Mesenchymal stem cell (in vitro differentiated cells and primary cell): Measurements from ENCODE around the gene ASB10.

Source experiments
- DNase-seq: peaks from one replicate; pipeline ENCODE4 v3.0.0-alpha.2; 2013
- H2AFZ ChIP-seq: one replicate; pipeline ENCODE4 v1.6.1; 2013; ENCODE audit warnings: low read depth, mild to moderate bottlenecking, control low read depth, inconsistent platforms, low read length, moderate library complexity
- H2AK5ac ChIP-seq: 2 replicates; pipeline ENCODE4 v1.6.1; 2013; ENCODE audit warnings: low read length, moderate library complexity, mild to moderate bottlenecking, inconsistent platforms; ENCODE audit not compliant: severe bottlenecking
- H2BK120ac ChIP-seq: one replicate; pipeline ENCODE4 v1.6.1; 2013; ENCODE audit warnings: low read depth, mild to moderate bottlenecking, inconsistent platforms, low read length, moderate library complexity
- H2BK12ac ChIP-seq, 2 experiments: one replicate each; pipeline ENCODE4 v1.6.1; 2013; ENCODE audit warnings: inconsistent platforms in 2 of 2, low read length in 2 of 2, mild to moderate bottlenecking in 2 of 2, moderate library complexity in 2 of 2, control low read depth in 1 of 2
- H2BK15ac ChIP-seq: one replicate; pipeline ENCODE4 v1.6.1; 2013; ENCODE audit warnings: mild to moderate bottlenecking, low read depth, inconsistent platforms; ENCODE audit not compliant: poor library complexity, severe bottlenecking
- H2BK5ac ChIP-seq: 2 replicates; pipeline ENCODE4 v1.6.1; 2013; ENCODE audit warnings: low read depth, mild to moderate bottlenecking, low read length, control low read depth, inconsistent platforms; ENCODE audit not compliant: poor library complexity, severe bottlenecking
- H3K14ac ChIP-seq, 2 experiments: one replicate each; pipeline ENCODE4 v1.6.1; 2013; ENCODE audit warnings: inconsistent platforms in 2 of 2, low read length in 2 of 2, control low read depth in 1 of 2, mild to moderate bottlenecking in 1 of 2, moderate library complexity in 1 of 2
- H3K18ac ChIP-seq, 2 experiments: one replicate each; pipeline ENCODE4 v1.6.1; 2013; ENCODE audit warnings: inconsistent platforms in 2 of 2, low read length in 2 of 2, control low read depth in 1 of 2, low read depth in 1 of 2, mild to moderate bottlenecking in 1 of 2
- H3K23ac ChIP-seq, 2 experiments: one replicate each; pipeline ENCODE4 v1.6.1; 2013; ENCODE audit warnings: inconsistent platforms in 2 of 2, low read length in 2 of 2, mild to moderate bottlenecking in 2 of 2, moderate library complexity in 2 of 2, control low read depth in 1 of 2
- H3K27ac ChIP-seq: 2 replicates; pipeline ENCODE4 v1.5.1; 2013; ENCODE audit warnings: mild to moderate bottlenecking, moderate library complexity, low read length, control low read depth, inconsistent platforms; ENCODE audit not compliant: poor library complexity, severe bottlenecking
- H3K27me3 ChIP-seq, 2 experiments: 2 replicates each; pipeline versions ENCODE4 v1.6.1 to v1.7.0; 2013; ENCODE audit warnings: low read length in 2 of 2, mild to moderate bottlenecking in 2 of 2, moderate library complexity in 2 of 2, control low read depth in 1 of 2, inconsistent platforms in 1 of 2; ENCODE audit not compliant: control insufficient read depth in 1 of 2, insufficient read depth in 1 of 2
- H3K36me3 ChIP-seq, 2 experiments: 2 replicates each; pipeline versions ENCODE4 v1.6.1 to v1.7.0; 2013; ENCODE audit warnings: low read length in 2 of 2, control low read depth in 1 of 2, inconsistent platforms in 1 of 2, low read depth in 1 of 2, mild to moderate bottlenecking in 1 of 2; ENCODE audit not compliant: insufficient read depth in 2 of 2, control insufficient read depth in 1 of 2
- H3K4ac ChIP-seq, 2 experiments: one replicate each; pipeline ENCODE4 v1.6.1; 2013; ENCODE audit warnings: inconsistent platforms in 2 of 2, low read length in 2 of 2, mild to moderate bottlenecking in 2 of 2, moderate library complexity in 2 of 2, control low read depth in 1 of 2, low read depth in 1 of 2
- H3K4me1 ChIP-seq: 2 replicates; pipeline ENCODE4 v1.6.1; 2013; ENCODE audit warnings: low read depth, low read length, control low read depth; ENCODE audit not compliant: control insufficient read depth, insufficient read depth
- H3K4me2 ChIP-seq: 2 replicates; pipeline ENCODE4 v1.6.1; 2013; ENCODE audit warnings: low read length, mild to moderate bottlenecking, inconsistent platforms; ENCODE audit not compliant: poor library complexity, severe bottlenecking
- H3K4me3 ChIP-seq, 2 experiments: 2 replicates each; pipeline versions ENCODE4 v1.5.1 to v1.7.0; 2013; ENCODE audit warnings: low read length in 2 of 2, mild to moderate bottlenecking in 2 of 2, control low read depth in 1 of 2, low read depth in 1 of 2; ENCODE audit not compliant: insufficient read depth in 1 of 2
- H3K79me1 ChIP-seq: replicated peaks from 2 replicates; pipeline ENCODE4 v1.6.1; 2013; ENCODE audit warnings: mild to moderate bottlenecking, control low read depth, low read length, inconsistent platforms; ENCODE audit not compliant: poor library complexity, severe bottlenecking
- H3K9ac ChIP-seq: 2 replicates; pipeline ENCODE4 v1.7.0; 2013; ENCODE audit warnings: mild to moderate bottlenecking, low read length, moderate library complexity
- H3K9me3 ChIP-seq: 2 replicates; pipeline ENCODE4 v1.7.0; 2013; ENCODE audit warnings: mild to moderate bottlenecking, low read length; ENCODE audit not compliant: control insufficient read depth
- H4K8ac ChIP-seq: one replicate; pipeline ENCODE4 v1.6.1; 2013; ENCODE audit warnings: inconsistent platforms, mild to moderate bottlenecking, low read length, moderate library complexity
- H4K91ac ChIP-seq: one replicate; pipeline ENCODE4 v1.6.1; 2013; ENCODE audit warnings: mild to moderate bottlenecking, low read length, inconsistent platforms
- WGBS: methylation state at CpG from one replicate; pipeline ENCODE4 v1.1.7; 2013; ENCODE audit warnings: mixed read lengths; 5-methylcytosine and 5-hydroxymethylcytosine counted together

The ASB10 gene

GRCh38 chr7:151142686-151143040 lies 44.4 kb downstream of the ASB10 start:
- no peak overlapping the region for H2AFZ ChIP-seq
- H3K27me3 ChIP-seq = no peaks in the 10 kb centered on the region
- no peak overlapping the region for H3K18ac ChIP-seq
- H3K4me3 ChIP-seq = no peak overlapping the region
- H3K9me3 ChIP-seq = no peaks in the 10 kb centered on the region
- H3K79me1 ChIP-seq = peaks cover 6% of the 10 kb centered on the region
- H3K14ac ChIP-seq = no peak overlapping the region
- no peak overlapping the region for H2BK15ac ChIP-seq
- H3K4me1 ChIP-seq = peaks cover 16% of the 10 kb centered on the region
- no peak overlapping the region for H3K4me2 ChIP-seq
- H3K4ac ChIP-seq = no peak overlapping the region
- DNase-seq = no peak
- no peak overlapping the region for H2BK5ac ChIP-seq
- WGBS = 81% methylated on average over 4 of the region's 10 CpGs
- H2BK12ac ChIP-seq = no peak overlapping the region
- no peak overlapping the region for H3K27ac ChIP-seq
- H3K36me3 ChIP-seq = peaks cover 67 to 72% of the 10 kb centered on the region in 2 experiments
- H3K23ac ChIP-seq = no peak overlapping the region
- H2BK120ac ChIP-seq = no peak overlapping the region
- no peak overlapping the region for H2AK5ac ChIP-seq
- no peak overlapping the region for H4K91ac ChIP-seq
- no peak overlapping the region for H3K9ac ChIP-seq
- H4K8ac ChIP-seq = no peak overlapping the region

GRCh38 chr7:151141855-151142685 lies 45.0 kb downstream of the ASB10 start:
- H3K4me3 ChIP-seq = no peak overlapping the region

GRCh38 chr7:151141311-151141854 lies 45.7 kb downstream of the ASB10 start:
- no peak overlapping the region for H2AK5ac ChIP-seq
- no peak overlapping the region for H4K91ac ChIP-seq
- H3K4me2 ChIP-seq = no peak overlapping the region
- no peak overlapping the region for H2BK120ac ChIP-seq
- H3K9me3 ChIP-seq = no peaks in the 10 kb centered on the region
- H3K14ac ChIP-seq = no peak overlapping the region
- no peak overlapping the region for H3K18ac ChIP-seq
- DNase-seq = no peak
- peaks cover 9% of the 10 kb centered on the region for H3K79me1 ChIP-seq
- H3K4me3 ChIP-seq = no peak overlapping the region
- no peak overlapping the region for H3K23ac ChIP-seq
- H3K36me3 ChIP-seq = peaks cover 79 to 85% of the 10 kb centered on the region in 2 experiments
- H3K4ac ChIP-seq = no peak overlapping the region
- H2AFZ ChIP-seq = no peak overlapping the region
- H4K8ac ChIP-seq = no peak overlapping the region
- WGBS = 95% methylated on average over 8 of the region's 9 CpGs
- H2BK15ac ChIP-seq = no peak overlapping the region
- H3K9ac ChIP-seq = no peak overlapping the region
- H3K27ac ChIP-seq = no peak overlapping the region
- H3K4me1 ChIP-seq = peaks cover 17% of the 10 kb centered on the region
- no peak overlapping the region for H2BK12ac ChIP-seq
- H2BK5ac ChIP-seq = no peak overlapping the region
- H3K27me3 ChIP-seq = no peaks in the 10 kb centered on the region

More at GRCh38 chr7:151141855-151142685, 45.0 kb downstream of the ASB10 start:
- Histone ChIP-seq H2AFZ (no peak overlapping the region), H3K4me2 (no peak overlapping the region), H3K79me1 (peaks cover 6% of the 10 kb centered on the region), H3K4me1 (peaks cover 17% of the 10 kb centered on the region), H2AK5ac (no peak overlapping the region), H3K36me3 (peaks cover 73 to 78% of the 10 kb centered on the region in 2 experiments), H2BK12ac (no peak overlapping the region), H3K27ac (no peak overlapping the region), H3K4ac (no peak overlapping the region), H3K27me3 (no peaks in the 10 kb centered on the region), H4K91ac (no peak overlapping the region), H2BK120ac (no peak overlapping the region), H3K23ac (no peak overlapping the region), H2BK15ac (no peak overlapping the region), H3K18ac (no peak overlapping the region), H3K9me3 (no peaks in the 10 kb centered on the region), H3K9ac (no peak overlapping the region), H2BK5ac (no peak overlapping the region), H4K8ac (no peak overlapping the region), H3K14ac (no peak overlapping the region)
- DNase-seq = no peak
- WGBS = 93% methylated on average over 31 of the region's 31 CpGs

GRCh38 chr7:151140826-151141225 lies 46.2 kb downstream of the ASB10 start:
- Histone ChIP-seq H2BK120ac (no peak overlapping the region), H3K18ac (no peak overlapping the region), H3K4me3 (no peak overlapping the region), H2BK15ac (no peak overlapping the region), H3K27ac (no peak overlapping the region), H3K14ac (no peak overlapping the region), H3K27me3 (no peaks in the 10 kb centered on the region), H4K8ac (no peak overlapping the region), H2AFZ (no peak overlapping the region), H3K4ac (no peak overlapping the region), H2AK5ac (no peak overlapping the region), H3K23ac (no peak overlapping the region), H2BK5ac (no peak overlapping the region), H3K36me3 (peaks cover 85 to 86% of the 10 kb centered on the region in 2 experiments), H3K9me3 (no peaks in the 10 kb centered on the region), H3K4me1 (peaks cover 17% of the 10 kb centered on the region), H3K4me2 (no peak overlapping the region), H4K91ac (peak overlapping the region; percentile 20), H2BK12ac (no peak overlapping the region), H3K79me1 (peaks cover 9% of the 10 kb centered on the region), H3K9ac (no peak overlapping the region)
- WGBS = 99% methylated on average over 7 of the region's 7 CpGs
- DNase-seq = no peak
